ENCODE data around the gene KRT72.

KRT72 gene

DNA sequence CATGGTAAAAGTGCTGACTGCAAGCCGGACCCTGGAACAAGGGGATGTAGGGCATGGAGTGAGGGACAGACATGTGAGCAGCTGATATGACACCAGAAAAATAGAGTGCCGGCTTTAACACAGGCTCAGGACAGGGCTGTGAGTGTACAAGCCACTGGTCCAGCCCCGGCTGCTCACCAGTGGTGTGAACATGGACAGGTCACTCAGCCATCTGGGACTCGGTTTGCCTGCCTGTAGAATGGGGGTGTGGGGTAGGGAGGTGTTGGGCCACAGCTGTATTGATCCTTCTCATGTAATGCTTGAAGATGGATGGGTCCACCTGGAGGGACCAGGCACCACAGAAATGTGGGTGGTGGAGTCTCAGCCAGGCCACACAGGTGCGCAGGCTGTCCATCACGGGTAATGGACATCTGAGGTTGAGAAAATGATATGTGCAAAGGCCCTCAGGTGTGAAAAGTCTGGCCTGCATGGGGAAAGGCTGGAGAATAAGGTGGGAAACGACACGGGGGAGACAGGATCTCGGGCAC is 17.0 kb downstream of the KRT72 start:
- Histone ChIP-seq H3F3A (ENCODE audit: insufficient read depth, low read length) (no peaks in the 10 kb centered on the region), H2AFZ (ENCODE audit: low read length) (no peak overlapping the region), H3K9me2 (ENCODE audit: low read depth, low read length) (no peaks in the 10 kb centered on the region), H3K9ac (ENCODE audit: low read length) (no peak overlapping the region), H4K20me1 (ENCODE audit: insufficient read depth, low read length) (no peaks in the 10 kb centered on the region), H3K9me3 (ENCODE audit: low read length) (no peaks in the 10 kb centered on the region), H3K27ac (ENCODE audit: low read depth, low read length, poor library complexity, severe bottlenecking) (no peak overlapping the region), H3K27me3 (ENCODE audit: insufficient read depth, low read length) (no peaks in the 10 kb centered on the region), H3K36me3 (ENCODE audit: insufficient read depth, low read length) (no peaks in the 10 kb centered on the region), H3K4me2 (ENCODE audit: low read length) (no peak overlapping the region), H3K4me3 (ENCODE audit: low read depth, low read length, poor library complexity, severe bottlenecking) (no peak overlapping the region), H3K4me1 (ENCODE audit: insufficient read depth, low read length, severe bottlenecking) (no peaks in the 10 kb centered on the region), H3K79me2 (ENCODE audit: insufficient read depth, low read length) (no peaks in the 10 kb centered on the region)
- TF ChIP-seq EZH2 (IDR thresholded peaks at IDR 0.05; ENCODE audit: borderline replicate concordance, low read length): no peak
- TF ChIP-seq, protein P1, sequence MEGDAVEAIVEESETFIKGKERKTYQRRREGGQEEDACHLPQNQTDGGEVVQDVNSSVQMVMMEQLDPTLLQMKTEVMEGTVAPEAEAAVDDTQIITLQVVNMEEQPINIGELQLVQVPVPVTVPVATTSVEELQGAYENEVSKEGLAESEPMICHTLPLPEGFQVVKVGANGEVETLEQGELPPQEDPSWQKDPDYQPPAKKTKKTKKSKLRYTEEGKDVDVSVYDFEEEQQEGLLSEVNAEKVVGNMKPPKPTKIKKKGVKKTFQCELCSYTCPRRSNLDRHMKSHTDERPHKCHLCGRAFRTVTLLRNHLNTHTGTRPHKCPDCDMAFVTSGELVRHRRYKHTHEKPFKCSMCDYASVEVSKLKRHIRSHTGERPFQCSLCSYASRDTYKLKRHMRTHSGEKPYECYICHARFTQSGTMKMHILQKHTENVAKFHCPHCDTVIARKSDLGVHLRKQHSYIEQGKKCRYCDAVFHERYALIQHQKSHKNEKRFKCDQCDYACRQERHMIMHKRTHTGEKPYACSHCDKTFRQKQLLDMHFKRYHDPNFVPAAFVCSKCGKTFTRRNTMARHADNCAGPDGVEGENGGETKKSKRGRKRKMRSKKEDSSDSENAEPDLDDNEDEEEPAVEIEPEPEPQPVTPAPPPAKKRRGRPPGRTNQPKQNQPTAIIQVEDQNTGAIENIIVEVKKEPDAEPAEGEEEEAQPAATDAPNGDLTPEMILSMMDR (IDR thresholded peaks at IDR 0.05; ENCODE audit: low read length): no peak

DNA sequence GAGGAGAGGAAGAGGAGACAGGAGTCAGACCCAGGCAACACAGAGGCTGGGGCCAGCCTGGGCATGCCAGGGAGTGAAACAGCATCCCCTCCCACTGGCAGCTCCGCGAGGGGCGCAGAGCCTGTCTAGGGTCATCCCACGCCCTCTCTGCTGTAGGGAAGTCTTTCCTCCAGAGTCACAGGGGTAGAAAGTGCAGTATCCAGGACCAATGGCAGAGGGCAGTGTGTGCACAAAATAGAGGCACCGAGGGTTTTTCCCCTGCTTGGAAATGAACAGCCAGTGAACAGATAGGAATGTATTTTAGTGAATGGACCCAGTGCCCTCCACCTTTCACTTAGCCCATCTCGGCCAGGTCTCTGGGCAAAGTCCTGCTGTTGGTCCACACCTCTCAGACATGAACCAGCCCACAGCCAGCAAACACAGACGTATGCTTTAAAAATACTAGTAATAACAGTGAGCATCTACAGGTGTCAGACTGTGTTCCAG is 18.2 kb downstream of the KRT72 start:
- Histone ChIP-seq H3K4me2 (ENCODE audit: low read length) (no peak overlapping the region), H2AFZ (ENCODE audit: low read length) (no peak overlapping the region), H3K9me3 (ENCODE audit: low read length) (no peaks in the 10 kb centered on the region), H3K79me2 (ENCODE audit: insufficient read depth, low read length) (no peaks in the 10 kb centered on the region), H4K20me1 (ENCODE audit: insufficient read depth, low read length) (no peaks in the 10 kb centered on the region), H3K36me3 (ENCODE audit: insufficient read depth, low read length) (no peaks in the 10 kb centered on the region), H3K9me2 (ENCODE audit: low read depth, low read length) (no peaks in the 10 kb centered on the region), H3K27ac (ENCODE audit: low read depth, low read length, poor library complexity, severe bottlenecking) (no peak overlapping the region), H3K27me3 (ENCODE audit: insufficient read depth, low read length) (no peaks in the 10 kb centered on the region), H3K4me1 (ENCODE audit: insufficient read depth, low read length, severe bottlenecking) (no peaks in the 10 kb centered on the region), H3K4me3 (ENCODE audit: low read depth, low read length, poor library complexity, severe bottlenecking) (no peak overlapping the region), H3K9ac (ENCODE audit: low read length) (no peak overlapping the region), H3F3A (ENCODE audit: insufficient read depth, low read length) (no peaks in the 10 kb centered on the region)
- TF ChIP-seq EZH2 (IDR thresholded peaks at IDR 0.05; ENCODE audit: borderline replicate concordance, low read length): no peak
- TF ChIP-seq, protein P1 (IDR thresholded peaks at IDR 0.05; ENCODE audit: low read length): peak; percentile 58

DNA sequence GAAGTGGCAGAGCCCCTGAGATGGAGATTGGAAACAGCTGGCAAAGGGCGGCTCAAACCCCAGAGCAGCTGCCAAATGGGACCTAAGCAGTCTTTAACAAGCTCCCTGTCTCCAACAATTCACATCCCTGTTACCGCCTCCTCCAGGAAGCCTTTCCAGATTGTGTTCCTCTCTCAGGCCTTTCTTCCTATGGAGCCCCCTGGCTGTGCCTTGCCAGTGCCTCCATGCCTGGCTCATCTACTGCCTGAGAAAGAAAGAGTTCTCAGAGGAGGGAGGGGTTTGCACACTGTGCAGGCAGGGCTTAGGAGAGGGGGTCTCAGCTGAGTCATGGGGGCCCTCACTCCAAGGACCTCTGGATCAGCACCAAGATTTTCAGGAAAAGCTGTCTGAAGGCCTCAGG is 18.8 kb downstream of the KRT72 start:
- TF ChIP-seq, protein P1 (IDR thresholded peaks at IDR 0.05; ENCODE audit: low read length): no peak
- TF ChIP-seq EZH2 (IDR thresholded peaks at IDR 0.05; ENCODE audit: borderline replicate concordance, low read length): no peak
- Histone ChIP-seq H3K27ac (ENCODE audit: low read depth, low read length, poor library complexity, severe bottlenecking) (no peak overlapping the region), H3F3A (ENCODE audit: insufficient read depth, low read length) (no peaks in the 10 kb centered on the region), H3K9me2 (ENCODE audit: low read depth, low read length) (no peaks in the 10 kb centered on the region), H3K27me3 (ENCODE audit: insufficient read depth, low read length) (no peaks in the 10 kb centered on the region), H3K9ac (ENCODE audit: low read length) (no peak overlapping the region), H3K4me1 (ENCODE audit: insufficient read depth, low read length, severe bottlenecking) (no peaks in the 10 kb centered on the region), H3K4me2 (ENCODE audit: low read length) (no peak overlapping the region), H3K4me3 (ENCODE audit: low read depth, low read length, poor library complexity, severe bottlenecking) (no peak overlapping the region), H3K9me3 (ENCODE audit: low read length) (no peaks in the 10 kb centered on the region), H2AFZ (ENCODE audit: low read length) (no peak overlapping the region), H4K20me1 (ENCODE audit: insufficient read depth, low read length) (no peaks in the 10 kb centered on the region), H3K36me3 (ENCODE audit: insufficient read depth, low read length) (no peaks in the 10 kb centered on the region), H3K79me2 (ENCODE audit: insufficient read depth, low read length) (no peaks in the 10 kb centered on the region)
